CD14-positive monocyte (primary cell): Measurements from ENCODE around the gene CERK. TPM values are rescaled to one million over a fixed set of nuclear protein-coding genes. Genes with fewer than 3 reads are reported as not detected.
A peak's percentile ranks its signal among the peaks of the same experiment; 100 is the strongest.

Experiments used
- DNase-seq, 3 donors: peaks; one replicate each; pipeline ENCODE4 v3.0.0-alpha.2; 2011 to 2022
- H2AFZ ChIP-seq: 2 replicates; pipeline ENCODE4 v1.6.0; 2012; ENCODE audit warnings: mild to moderate bottlenecking, low read depth, low read length, inconsistent platforms; ENCODE audit not compliant: insufficient read depth, poor library complexity, severe bottlenecking
- H3K27ac ChIP-seq, 2 donors: 1 replicate in 1 of 2; 2 replicates in 1 of 2; pipeline ENCODE4 v1.5.1; 2012 to 2013; ENCODE audit warnings: low read length in 2 of 2, control low read depth in 1 of 2, inconsistent platforms in 1 of 2, low read depth in 1 of 2, mild to moderate bottlenecking in 1 of 2
- H3K27me3 ChIP-seq, 2 donors: one replicate each; pipeline versions ENCODE4 v1.6.0 to v1.6.1; 2011 to 2013; ENCODE audit warnings: low read length in 2 of 2; ENCODE audit not compliant: control insufficient read depth in 2 of 2, insufficient read depth in 2 of 2
- H3K36me3 ChIP-seq, 2 donors: replicated peaks in 1 of 2; 1 replicate in 1 of 2; 2 replicates in 1 of 2; pipeline versions ENCODE4 v1.5.1 to v1.6.1; 2012 to 2013; ENCODE audit warnings: low read length in 2 of 2, control low read depth in 1 of 2, inconsistent platforms in 1 of 2, mild to moderate bottlenecking in 1 of 2; ENCODE audit not compliant: insufficient read depth in 2 of 2, control insufficient read depth in 1 of 2
- H3K4me1 ChIP-seq, 2 donors: 1 replicate in 1 of 2; 2 replicates in 1 of 2; pipeline versions ENCODE4 v1.5.1 to v1.6.1; 2012 to 2013; ENCODE audit warnings: low read length in 2 of 2, control low read depth in 1 of 2, inconsistent platforms in 1 of 2, mild to moderate bottlenecking in 1 of 2, moderate library complexity in 1 of 2; ENCODE audit not compliant: insufficient read depth in 2 of 2, control insufficient read depth in 1 of 2
- H3K4me2 ChIP-seq: replicated peaks from 2 replicates; pipeline ENCODE3; 2012; ENCODE audit warnings: low read length, moderate library complexity, mild to moderate bottlenecking; ENCODE audit not compliant: poor library complexity, severe bottlenecking; ENCODE audit errors: extremely low read depth
- H3K4me3 ChIP-seq, 3 experiments: fragments of 200-600 bp in 1 of 3; sonication (generic) in 1 of 3; replicated peaks in 1 of 3; 1 replicate in 2 of 3; 2 replicates in 1 of 3; pipeline ENCODE4 v1.5.1; 2011 to 2013; ENCODE audit warnings: low read length in 3 of 3, mild to moderate bottlenecking in 3 of 3, control low read depth in 2 of 3, low read depth in 2 of 3, inconsistent platforms in 1 of 3, moderate library complexity in 1 of 3
- H3K79me2 ChIP-seq: 2 replicates; pipeline ENCODE4 v1.6.0; 2012; ENCODE audit warnings: mild to moderate bottlenecking, control low read depth, inconsistent platforms, low read length, moderate library complexity; ENCODE audit not compliant: insufficient read depth
- H3K9ac ChIP-seq: 2 replicates; pipeline ENCODE4 v1.6.0; 2017; ENCODE audit warnings: low read length, mild to moderate bottlenecking; ENCODE audit not compliant: insufficient read depth, poor library complexity, severe bottlenecking
- H3K9me3 ChIP-seq, 2 donors: replicated peaks in 1 of 2; 1 replicate in 1 of 2; 2 replicates in 1 of 2; pipeline versions ENCODE4 v1.5.1 to v1.6.1; 2012 to 2013; ENCODE audit warnings: low read length in 2 of 2, control low read depth in 1 of 2; ENCODE audit not compliant: control insufficient read depth in 1 of 2, insufficient read depth in 1 of 2
- H4K20me1 ChIP-seq: 2 replicates; pipeline ENCODE4 v1.6.0; 2012; ENCODE audit warnings: mild to moderate bottlenecking, low read length, control low read depth, moderate library complexity; ENCODE audit not compliant: insufficient read depth
- H3K27ac Mint-ChIP-seq, 7 donors: one replicate each; pipeline ENCODE4 v1.8.0; 2020; ENCODE audit warnings: mild to moderate bottlenecking in 7 of 7, mixed read lengths in 7 of 7, moderate library complexity in 6 of 7, inconsistent platforms in 2 of 7
- H3K27me3 Mint-ChIP-seq, 3 donors: one replicate each; pipeline ENCODE4 v1.8.0; 2021 to 2022; ENCODE audit warnings: low read depth in 3 of 3, mild to moderate bottlenecking in 3 of 3, mixed read lengths in 3 of 3, moderate library complexity in 3 of 3, inconsistent platforms in 1 of 3
- H3K36me3 Mint-ChIP-seq, 2 donors: one replicate each; pipeline ENCODE4 v1.8.0; 2020; ENCODE audit warnings: mixed read lengths in 2 of 2, inconsistent platforms in 1 of 2, mild to moderate bottlenecking in 1 of 2
- H3K4me1 Mint-ChIP-seq: one replicate; pipeline ENCODE4 v1.8.0; 2020; ENCODE audit warnings: mild to moderate bottlenecking, mixed read lengths
- H3K4me3 Mint-ChIP-seq, 2 donors: one replicate each; pipeline ENCODE4 v1.8.0; 2020; ENCODE audit warnings: mild to moderate bottlenecking in 2 of 2, mixed read lengths in 2 of 2, moderate library complexity in 1 of 2
- H3K9me3 Mint-ChIP-seq, 7 donors: one replicate each; pipeline ENCODE4 v1.8.0; 2020 to 2022; ENCODE audit warnings: mixed read lengths in 7 of 7, mild to moderate bottlenecking in 6 of 7, moderate library complexity in 6 of 7, inconsistent platforms in 2 of 7
- CTCF ChIP-seq: fragments of 200-600 bp; IDR thresholded peaks from one replicate; pipeline ENCODE4 v1.8.0; 2022; ENCODE audit warnings: antibody characterized with exemption, mild to moderate bottlenecking
- WGBS: methylation state at CpG from one replicate; pipeline ENCODE4 v1.1.5; 2013; ENCODE audit warnings: missing lambda C conversion rate; ENCODE audit not compliant: insufficient coverage; 5-methylcytosine and 5-hydroxymethylcytosine counted together
- intact Hi-C, 2 donors: fragments of 100-400 bp; cut with micrococcal nuclease; formaldehyde crosslinking; loops; one replicate each; pipeline versions ENCODE4 v1.15.0 to v1.15.1; 2023
- polyA plus RNA-seq, 3 donors: library from polyadenylated mRNA; depleted of rRNA in 1 of 3; unstranded in 2 of 3; stranded (reverse) in 1 of 3; fragments of 300-500 nt in 2 of 3; fragments of >200 nt in 1 of 3; fragmentation: Illumina TruSeq in 2 of 3; gene quantifications; 1 replicate in 2 of 3; 2 replicates in 1 of 3; pipeline ENCODE4 v1.2.3, GENCODE V29; 2012 to 2021

Gene CERK
- polyA plus RNA-seq, 3 donors = 22.4 to 40.2 (median 24.5) TPM

GRCh38 chr22:46665751-46666280, 72.2 kb downstream of the CERK start:
- no peaks in the 10 kb centered on the region for H3K4me1 Mint-ChIP-seq
- intact Hi-C loops = no loop called here
- no peak overlapping the region for H2AFZ ChIP-seq
- H3K79me2 ChIP-seq = no peaks in the 10 kb centered on the region
- no peak overlapping the region for H3K4me2 ChIP-seq
- H3K27me3 ChIP-seq = no peaks in the 10 kb centered on the region
- WGBS = 98% methylated on average over 13 of the region's 18 CpGs
- no peak for DNase-seq
- H3K4me3 Mint-ChIP-seq = no peak overlapping the region
- no peaks in the 10 kb centered on the region for H3K9me3 ChIP-seq
- H3K9me3 Mint-ChIP-seq = no peaks in the 10 kb centered on the region
- H3K36me3 ChIP-seq = peaks cover 95 to 98% of the 10 kb centered on the region in 2 donors
- no peak overlapping the region for H3K27ac Mint-ChIP-seq
- no peak overlapping the region for H3K4me3 ChIP-seq
- no peaks in the 10 kb centered on the region for H3K4me1 ChIP-seq
- no peak overlapping the region for H3K9ac ChIP-seq
- H3K27me3 Mint-ChIP-seq = no peaks in the 10 kb centered on the region
- H4K20me1 ChIP-seq = peaks cover 48% of the 10 kb centered on the region
- no peak for TF ChIP-seq CTCF
- no peak overlapping the region for H3K27ac ChIP-seq
- peaks cover 68 to 92% of the 10 kb centered on the region in 2 donors for H3K36me3 Mint-ChIP-seq

GRCh38 chr22:46665151-46665695, 72.8 kb downstream of the CERK start:
- Histone ChIP-seq H2AFZ (no peak overlapping the region), H3K4me1 (no peaks in the 10 kb centered on the region), H3K27me3 (no peaks in the 10 kb centered on the region), H3K9ac (no peak overlapping the region), H3K4me2 (no peak overlapping the region), H3K36me3 (peaks cover 96 to 98% of the 10 kb centered on the region in 2 donors), H3K4me3 (no peak overlapping the region), H3K79me2 (no peaks in the 10 kb centered on the region), H4K20me1 (peaks cover 54% of the 10 kb centered on the region), H3K9me3 (no peaks in the 10 kb centered on the region), H3K27ac (no peak overlapping the region)
- peak overlapping the region in 1 of 7 donors; percentile 16 for H3K27ac Mint-ChIP-seq
- intact Hi-C loops = no loop called here
- no peaks in the 10 kb centered on the region for H3K27me3 Mint-ChIP-seq
- H3K9me3 Mint-ChIP-seq = no peaks in the 10 kb centered on the region
- no peak overlapping the region for H3K4me3 Mint-ChIP-seq
- no peak for DNase-seq
- WGBS = 99% methylated on average over 16 of the region's 21 CpGs
- H3K36me3 Mint-ChIP-seq = peaks cover 73 to 94% of the 10 kb centered on the region in 2 donors
- H3K4me1 Mint-ChIP-seq = no peaks in the 10 kb centered on the region
- TF ChIP-seq CTCF = no peak
